Neural progenitor cell (in vitro differentiated cells): ENCODE measurements around the gene EPN2. TPM values are rescaled to one million over a fixed set of nuclear protein-coding genes. Genes with fewer than 3 reads are reported as not detected.

ENCODE experiments used
- DNase-seq: peaks from one replicate; pipeline ENCODE4 v3.0.0-alpha.2; 2016; ENCODE audit warnings: low spot score
- H2AFZ ChIP-seq: fragments of 200-600 bp; sonication (generic); replicated peaks from 2 replicates; pipeline ENCODE4 v1.6.1; 2016; ENCODE audit warnings: antibody characterized with exemption
- H3F3A ChIP-seq: fragments of 200-600 bp; sonication (generic); 2 replicates; pipeline ENCODE4 v1.6.1; 2016; ENCODE audit warnings: antibody characterized with exemption, low read depth
- H3K27ac ChIP-seq: fragments of 200-600 bp; sonication (generic); 2 replicates; pipeline ENCODE4 v1.5.1; 2016; ENCODE audit warnings: mild to moderate bottlenecking
- H3K27me3 ChIP-seq: fragments of 200-600 bp; sonication (generic); 2 replicates; pipeline ENCODE4 v1.6.1; 2016; ENCODE audit warnings: mild to moderate bottlenecking, moderate library complexity
- H3K36me3 ChIP-seq: fragments of 200-600 bp; sonication (generic); 2 replicates; pipeline ENCODE4 v1.5.1; 2016
- H3K4me1 ChIP-seq: fragments of 200-600 bp; sonication (generic); 2 replicates; pipeline ENCODE4 v1.6.1; 2016; ENCODE audit warnings: mixed run types
- H3K4me2 ChIP-seq: fragments of 200-600 bp; sonication (generic); 2 replicates; pipeline ENCODE4 v1.6.1; 2016
- H3K4me3 ChIP-seq: fragments of 200-600 bp; sonication (generic); 2 replicates; pipeline ENCODE4 v1.5.1; 2016
- H3K79me2 ChIP-seq: fragments of 200-600 bp; sonication (generic); 2 replicates; pipeline ENCODE4 v1.6.1; 2016; ENCODE audit warnings: low read depth
- H3K9ac ChIP-seq: fragments of 200-600 bp; sonication (generic); 2 replicates; pipeline ENCODE4 v1.6.1; 2016
- H3K9me3 ChIP-seq: fragments of 200-600 bp; sonication (generic); 2 replicates; pipeline ENCODE4 v1.5.1; 2016; ENCODE audit warnings: low read depth
- H4K20me1 ChIP-seq: fragments of 200-600 bp; sonication (generic); 2 replicates; pipeline ENCODE4 v1.6.1; 2016; ENCODE audit warnings: low read depth
- H3K27ac Mint-ChIP-seq: 3 replicates; pipeline ENCODE4 v1.8.0; 2021; ENCODE audit warnings: mixed read lengths
- H3K27me3 Mint-ChIP-seq: 2 replicates; pipeline ENCODE4 v1.8.0; 2022; ENCODE audit warnings: low read depth, mild to moderate bottlenecking, inconsistent platforms, moderate library complexity, mixed read lengths; ENCODE audit not compliant: insufficient read depth
- H3K36me3 Mint-ChIP-seq: 3 replicates; pipeline ENCODE4 v1.8.0; 2021; ENCODE audit warnings: mixed read lengths
- H3K4me1 Mint-ChIP-seq: 3 replicates; pipeline ENCODE4 v1.8.0; 2021; ENCODE audit warnings: mixed read lengths
- H3K4me3 Mint-ChIP-seq: 3 replicates; pipeline ENCODE4 v1.8.0; 2021; ENCODE audit warnings: mild to moderate bottlenecking, moderate library complexity, mixed read lengths
- H3K9me3 Mint-ChIP-seq: 3 replicates; pipeline ENCODE4 v1.8.0; 2020; ENCODE audit warnings: mixed read lengths
- CTCF ChIP-seq: fragments of 200-600 bp; sonication (generic); IDR thresholded peaks from 2 replicates; pipeline ENCODE4 v1.5.1; 2017; ENCODE audit warnings: antibody characterized with exemption, mild to moderate bottlenecking
- EZH2 ChIP-seq: fragments of 200-600 bp; sonication (generic); IDR thresholded peaks from 2 replicates; pipeline ENCODE4 v1.6.1; 2017; ENCODE audit warnings: antibody characterized with exemption, mild to moderate bottlenecking, moderate library complexity
- EZH2phosphoT487 ChIP-seq: fragments of 200-600 bp; sonication (generic); IDR thresholded peaks from 2 replicates; pipeline ENCODE4 v1.6.1; 2017; ENCODE audit warnings: antibody characterized with exemption
- total RNA-seq: library from RNA; depleted of rRNA; stranded (reverse); fragments of >200 nt; gene quantifications from 2 replicates; pipeline ENCODE4 v1.2.3, GENCODE V29; 2015; ENCODE audit warnings: low replicate concordance

Gene EPN2
- total RNA-seq, 1 donor from 2014 or later = 30.5 TPM

- H3K9me3 ChIP-seq = no peaks in the 10 kb centered on the region
- H3K4me2 ChIP-seq = peak overlapping the region; percentile 12
- TF ChIP-seq EZH2phosphoT487 (no peak), EZH2 (no peak), CTCF (no peak)
- no peak overlapping the region for H3K4me3 ChIP-seq
- peaks cover 2% of the 10 kb centered on the region for H3K9me3 Mint-ChIP-seq
- no peak for DNase-seq
- H3K27ac ChIP-seq = peak overlapping the region; percentile 16
- H3K36me3 ChIP-seq = no peaks in the 10 kb centered on the region
- no peak overlapping the region for H2AFZ ChIP-seq
- peaks cover 14% of the 10 kb centered on the region for H3K36me3 Mint-ChIP-seq
- H3K27me3 ChIP-seq = no peaks in the 10 kb centered on the region
- peaks cover 22% of the 10 kb centered on the region for H3K4me1 ChIP-seq
- H3K27ac Mint-ChIP-seq = no peak overlapping the region
- H3K4me1 Mint-ChIP-seq = peaks cover 34% of the 10 kb centered on the region
- H3K4me3 Mint-ChIP-seq = no peak overlapping the region
- peaks cover 5% of the 10 kb centered on the region for H3K27me3 Mint-ChIP-seq
- H3K79me2 ChIP-seq = peaks cover 97% of the 10 kb centered on the region
- no peak overlapping the region for H3K9ac ChIP-seq
- peaks cover 77% of the 10 kb centered on the region for H4K20me1 ChIP-seq
- H3F3A ChIP-seq = peaks cover 7% of the 10 kb centered on the region
Observed at GRCh38 chr17:19247473-19247872, 10.3 kb downstream of the EPN2 start.

GRCh38 chr17:19248151-19248927 is 11.2 kb downstream of the EPN2 start:
- Histone ChIP-seq H3K4me2 (peak overlapping the region; percentile 12), H3K79me2 (peaks cover 97% of the 10 kb centered on the region), H3K27me3 (no peaks in the 10 kb centered on the region), H4K20me1 (peaks cover 73% of the 10 kb centered on the region), H2AFZ (no peak overlapping the region), H3K27ac (peak overlapping the region; percentile 16), H3K9me3 (no peaks in the 10 kb centered on the region), H3K4me3 (no peak overlapping the region), H3F3A (peaks cover 4% of the 10 kb centered on the region), H3K36me3 (no peaks in the 10 kb centered on the region), H3K9ac (no peak overlapping the region), H3K4me1 (peaks cover 19% of the 10 kb centered on the region)
- DNase-seq = no peak
- TF ChIP-seq EZH2 (no peak), EZH2phosphoT487 (no peak), CTCF (no peak)
- H3K4me1 Mint-ChIP-seq = peaks cover 28% of the 10 kb centered on the region
- H3K9me3 Mint-ChIP-seq = peaks cover 2% of the 10 kb centered on the region
- peak overlapping the region; percentile 47 for H3K27ac Mint-ChIP-seq
- peaks cover 5% of the 10 kb centered on the region for H3K27me3 Mint-ChIP-seq
- no peak overlapping the region for H3K4me3 Mint-ChIP-seq
- H3K36me3 Mint-ChIP-seq = peaks cover 20% of the 10 kb centered on the region

GRCh38 chr17:19248928-19249574 is 11.9 kb downstream of the EPN2 start:
- Histone ChIP-seq H3K9ac (no peak overlapping the region), H3K27ac (no peak overlapping the region), H3K36me3 (no peaks in the 10 kb centered on the region), H3K79me2 (peaks cover 97% of the 10 kb centered on the region), H3K4me1 (peaks cover 19% of the 10 kb centered on the region), H3K27me3 (no peaks in the 10 kb centered on the region), H3K9me3 (no peaks in the 10 kb centered on the region), H3K4me2 (no peak overlapping the region), H2AFZ (no peak overlapping the region), H4K20me1 (peaks cover 72% of the 10 kb centered on the region), H3F3A (peaks cover 4% of the 10 kb centered on the region), H3K4me3 (no peak overlapping the region)
- no peak for DNase-seq
- Mint-ChIP-seq H3K4me1 (peaks cover 26% of the 10 kb centered on the region), H3K9me3 (peaks cover 2% of the 10 kb centered on the region), H3K27ac (peak overlapping the region; percentile 72), H3K36me3 (peaks cover 19% of the 10 kb centered on the region), H3K27me3 (peaks cover 2% of the 10 kb centered on the region), H3K4me3 (no peak overlapping the region)
- TF ChIP-seq CTCF (no peak), EZH2 (no peak), EZH2phosphoT487 (no peak)
